ENCODE measurements around the gene ITPRIP. TPM values are rescaled to one million over a fixed set of nuclear protein-coding genes. Genes with fewer than 3 reads are reported as not detected.
A peak's percentile ranks its signal among the peaks of the same experiment; 100 is the strongest.

ITPRIP gene
- total RNA-seq, 1 donor from 2014 or later: 37.0 TPM

DNA sequence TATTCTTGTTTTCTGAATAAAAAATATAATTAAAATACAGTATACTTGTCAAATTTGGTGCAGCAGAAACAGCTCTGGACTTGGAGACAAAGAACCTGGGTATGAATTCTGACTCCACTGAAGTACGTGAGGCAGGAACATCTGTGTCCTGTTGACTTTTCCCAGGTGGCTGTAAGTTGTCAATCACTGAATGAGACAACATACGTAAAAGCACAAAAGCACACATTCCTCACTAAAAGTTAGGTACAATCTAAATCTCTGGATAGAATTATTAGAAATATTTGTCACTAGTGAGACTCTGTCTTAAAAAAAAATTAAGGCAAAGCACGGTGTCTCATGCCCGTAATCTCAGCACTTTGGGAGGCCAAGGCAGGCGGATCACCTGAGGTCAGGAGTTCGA lies 33.5 kb upstream of the ITPRIP start:
- no peak for TF ChIP-seq CTCF (IDR thresholded peaks at IDR 0.05)
- no peaks in the 10 kb centered on the region for H3K9me3 ChIP-seq
- DNase-seq (no peak), ATAC-seq (no peak)
- no peak overlapping the region for H3K4me3 ChIP-seq
- H3K36me3 ChIP-seq: no peaks in the 10 kb centered on the region
- intact Hi-C loops (cut with DNase I): no loop called here
- no peaks in the 10 kb centered on the region for H3K4me1 ChIP-seq
- no peak overlapping the region for H3K27ac ChIP-seq
- H3K27me3 ChIP-seq (ENCODE audit: low read depth): no peaks in the 10 kb centered on the region

DNA sequence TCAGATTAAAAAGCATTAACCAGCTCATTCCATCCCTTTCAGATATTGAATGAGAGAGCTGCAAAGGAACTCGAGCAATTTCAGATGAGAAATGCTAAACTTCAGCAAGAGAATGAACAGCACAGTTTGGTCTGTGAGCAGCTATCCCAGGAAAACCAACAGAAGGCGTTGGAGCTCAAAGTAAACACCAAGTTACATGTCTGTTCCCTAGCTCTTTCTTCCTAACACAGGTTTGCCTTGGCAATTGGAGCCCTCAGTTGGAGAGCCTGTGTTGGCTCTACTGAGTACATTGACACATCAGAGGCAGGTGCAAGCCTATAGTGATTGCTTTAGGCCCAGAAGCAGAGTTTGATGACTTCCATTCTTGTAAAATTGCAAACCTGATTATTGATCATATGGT lies 30.1 kb upstream of the ITPRIP start:
- DNase-seq: no peak
- intact Hi-C loops (cut with DNase I): no loop called here
- no peaks in the 10 kb centered on the region for H3K27me3 ChIP-seq (ENCODE audit: low read depth)

DNA sequence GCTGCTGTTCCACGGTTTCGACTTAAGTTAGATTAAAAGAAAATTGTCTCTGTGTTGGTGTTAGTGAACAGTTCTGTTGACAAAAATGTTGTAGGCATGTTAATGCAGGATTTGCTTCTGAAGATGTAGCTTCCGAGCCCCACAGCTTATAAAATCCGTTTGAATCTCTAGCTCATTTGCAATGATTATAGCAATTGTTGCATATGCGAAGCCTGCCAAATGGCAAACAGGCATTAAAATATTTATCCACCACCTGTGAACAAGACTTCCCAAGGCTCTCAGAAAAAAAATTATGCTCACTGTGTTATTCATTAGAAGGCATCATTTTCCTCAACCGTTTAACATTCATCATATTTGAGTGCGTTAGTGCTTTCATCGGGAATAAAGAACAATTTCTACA lies 29.6 kb upstream of the ITPRIP start:
- DNase-seq (no peak), ATAC-seq (no peak)
- no peak overlapping the region for H3K4me3 ChIP-seq
- H3K9me3 ChIP-seq: no peaks in the 10 kb centered on the region
- H3K4me1 ChIP-seq: no peaks in the 10 kb centered on the region
- H3K27me3 ChIP-seq (ENCODE audit: low read depth): no peaks in the 10 kb centered on the region
- H3K36me3 ChIP-seq: no peaks in the 10 kb centered on the region
- H3K27ac ChIP-seq: no peak overlapping the region
- intact Hi-C loops (cut with DNase I): no loop called here
- TF ChIP-seq CTCF (IDR thresholded peaks at IDR 0.05): no peak

More for the DNA sequence above, 30.1 kb upstream of the ITPRIP start:
- Histone ChIP-seq H3K27ac (no peak overlapping the region), H3K9me3 (no peaks in the 10 kb centered on the region), H3K36me3 (no peaks in the 10 kb centered on the region), H3K4me3 (no peak overlapping the region), H3K4me1 (no peaks in the 10 kb centered on the region)
- no peak for TF ChIP-seq CTCF (IDR thresholded peaks at IDR 0.05)
- ATAC-seq: no peak

GRCh38 chr10:104359811-104360210 lies 21.5 kb upstream of the ITPRIP start:
- no peaks in the 10 kb centered on the region for H3K9me3 ChIP-seq
- no peak for TF ChIP-seq CTCF (IDR thresholded peaks at IDR 0.05)
- intact Hi-C loops (cut with DNase I): no loop called here

GRCh38 chr10:104353325-104354048 lies 15.2 kb upstream of the ITPRIP start, which contains the start of gene CFAP58:
Gene CFAP58 (plus strand): TSS chr10:104353833. CDS start chr10:104353898, 65 bp downstream.
- no peaks in the 10 kb centered on the region for H3K36me3 ChIP-seq
- peaks cover 50% of the 10 kb centered on the region for H3K4me1 ChIP-seq
- peak; percentile 72 for TF ChIP-seq CTCF (IDR thresholded peaks at IDR 0.05)
- H3K4me3 ChIP-seq: peak within 1 kb of the TSS; percentile 50
- DNase-seq (peak; percentile 95), ATAC-seq (peak; percentile 90 to 94)
- peak within 1 kb of the TSS; percentile 15 for H3K27ac ChIP-seq
- H3K9me3 ChIP-seq: no peaks in the 10 kb centered on the region
- intact Hi-C loops (cut with DNase I): loop anchor here (5.0 kb wide), 1 partner anchor 61 kb away; no protein-coding TSS in a partner anchor
- H3K27me3 ChIP-seq (ENCODE audit: low read depth): no peaks in the 10 kb centered on the region

More at GRCh38 chr10:104359811-104360210, 21.5 kb upstream of the ITPRIP start:
- H3K36me3 ChIP-seq: no peaks in the 10 kb centered on the region
- no peaks in the 10 kb centered on the region for H3K4me1 ChIP-seq
- H3K27me3 ChIP-seq (ENCODE audit: low read depth): no peaks in the 10 kb centered on the region
- DNase-seq: no peak
- no peak overlapping the region for H3K4me3 ChIP-seq
- H3K27ac ChIP-seq: no peak overlapping the region
- no peak for ATAC-seq
